OCI-LY3 (cell line): ENCODE results near the gene RBPJ.

Experiments
- H2AFZ ChIP-seq: fragments of 200-600, 300-600 bp; shearing (Covaris generic); 2 replicates; pipeline ENCODE4 v1.6.0; 2014; ENCODE audit warnings: antibody characterized with exemption, low read depth, low read length
- H3K27ac ChIP-seq: fragments of 200-600, 300-600 bp; sonication (generic); 2 replicates; pipeline ENCODE4 v1.5.1; 2014; ENCODE audit warnings: mild to moderate bottlenecking, low read length, moderate library complexity, mixed read lengths
- H3K27me3 ChIP-seq: fragments of 200-600, 300-600 bp; sonication (generic); 2 replicates; pipeline ENCODE4 v1.6.1; 2014; ENCODE audit warnings: low read depth, low read length, mixed read lengths
- H3K36me3 ChIP-seq: fragments of 200-600, 300-600 bp; sonication (generic); replicated peaks from 2 replicates; pipeline ENCODE3; 2014; ENCODE audit warnings: low read depth, low read length, mixed read lengths
- H3K4me1 ChIP-seq: fragments of 300-600, 200-600 bp; sonication (generic); 2 replicates; pipeline ENCODE4 v1.6.1; 2014; ENCODE audit warnings: low read length, mixed read lengths
- H3K4me2 ChIP-seq: fragments of 200-600, 300-600 bp; sonication (generic); 2 replicates; pipeline ENCODE4 v1.6.1; 2014; ENCODE audit warnings: low read length, mixed read lengths
- H3K4me3 ChIP-seq: fragments of 300-600, 200-600 bp; sonication (generic); 2 replicates; pipeline ENCODE4 v1.5.1; 2014; ENCODE audit warnings: antibody characterized with exemption, mild to moderate bottlenecking, low read length, moderate library complexity
- H3K79me2 ChIP-seq: fragments of 300-600, 200-600 bp; shearing (Covaris generic); 2 replicates; pipeline ENCODE4 v1.6.1; 2014; ENCODE audit warnings: mild to moderate bottlenecking, low read length, mixed read lengths
- H3K9ac ChIP-seq: fragments of 300-600, 200-600 bp; shearing (Covaris generic); 2 replicates; pipeline ENCODE4 v1.6.0; 2014; ENCODE audit warnings: mild to moderate bottlenecking, low read length, moderate library complexity
- H3K9me3 ChIP-seq: fragments of 200-600, 300-600 bp; shearing (Covaris generic); 2 replicates; pipeline ENCODE4 v1.6.1; 2014; ENCODE audit warnings: low read length, mixed read lengths; ENCODE audit not compliant: insufficient read depth
- H4K20me1 ChIP-seq: fragments of 200-600, 300-600 bp; sonication (generic); 2 replicates; pipeline ENCODE4 v1.6.1; 2016; ENCODE audit warnings: low read length, mixed read lengths; ENCODE audit not compliant: insufficient read depth
- EZH2phosphoT487 ChIP-seq: fragments of 200-600 bp; shearing (Covaris generic); IDR thresholded peaks from 2 replicates; pipeline ENCODE4 v1.6.1; 2018; ENCODE audit warnings: antibody characterized with exemption, mixed run types, low read depth
- TF ChIP-seq, protein P1 (sequence below): fragments of 200-600, 300-600 bp; sonication (generic); IDR thresholded peaks from 2 replicates; pipeline ENCODE4 v1.5.1; 2014; ENCODE audit warnings: antibody characterized with exemption, low read length, low read depth

RBPJ gene

GRCh38 chr4:26434030-26434639 lies 113.3 kb downstream of the RBPJ start:
- Histone ChIP-seq H4K20me1 (peaks cover 3% of the 10 kb centered on the region; the same call in 1 of the 2 replicates), H2AFZ (no peak overlapping the region), H3K4me1 (no peaks in the 10 kb centered on the region), H3K4me3 (no peak overlapping the region), H3K27me3 (no peaks in the 10 kb centered on the region), H3K9me3 (no peaks in the 10 kb centered on the region), H3K36me3 (peaks cover 46% of the 10 kb centered on the region), H3K79me2 (no peaks in the 10 kb centered on the region), H3K4me2 (no peak overlapping the region), H3K27ac (no peak overlapping the region), H3K9ac (no peak overlapping the region)
- TF ChIP-seq EZH2phosphoT487, result no peak

DNA sequence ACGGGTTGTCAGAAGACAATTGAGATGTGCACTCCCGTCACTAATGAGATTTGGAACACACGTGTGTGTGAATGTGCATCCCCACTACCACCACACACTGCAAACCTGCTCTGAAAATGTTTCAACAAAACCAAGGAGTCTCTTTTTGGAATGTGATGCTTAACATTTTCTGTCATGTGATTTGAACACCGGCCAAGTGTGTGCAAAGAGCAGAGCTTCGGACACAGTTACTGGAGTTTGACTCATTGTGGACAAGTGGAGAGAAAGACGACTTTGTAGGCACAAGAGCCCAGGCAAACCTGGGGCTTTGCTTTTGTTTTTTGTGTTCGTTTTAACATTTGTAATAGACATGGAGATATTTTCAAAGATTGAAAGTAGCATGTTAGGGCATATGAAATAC lies 120.3 kb downstream of the RBPJ start:
- Histone ChIP-seq H3K27me3 (no peaks in the 10 kb centered on the region), H3K27ac (no peak overlapping the region), H3K9me3 (no peaks in the 10 kb centered on the region), H3K79me2 (no peaks in the 10 kb centered on the region), H4K20me1 (peaks cover 4% of the 10 kb centered on the region; the same call in 1 of the 2 replicates), H3K9ac (no peak overlapping the region), H2AFZ (no peak overlapping the region), H3K4me3 (no peak overlapping the region), H3K4me2 (no peak overlapping the region), H3K36me3 (peaks cover 36% of the 10 kb centered on the region), H3K4me1 (no peaks in the 10 kb centered on the region)
- TF ChIP-seq EZH2phosphoT487, result no peak

DNA sequence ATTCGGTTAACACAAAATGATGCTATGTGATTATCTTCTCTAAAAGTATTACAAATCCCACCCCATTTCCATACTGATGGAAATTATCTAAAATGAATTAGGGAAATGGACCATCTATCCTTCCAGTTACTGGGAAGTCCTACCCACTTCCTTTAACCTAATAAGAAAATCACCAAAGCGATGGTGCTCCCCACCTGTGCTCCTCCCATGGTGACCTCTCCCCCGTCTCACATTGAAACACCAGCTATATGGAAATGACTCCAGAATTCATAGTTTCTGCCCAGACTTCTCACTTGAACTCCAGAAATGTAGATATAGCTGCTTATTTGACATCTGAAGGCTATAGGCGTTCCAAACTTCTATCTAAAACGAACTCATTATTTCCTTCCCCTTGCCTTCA lies 121.0 kb downstream of the RBPJ start:
- H3K9ac ChIP-seq, result no peak overlapping the region
- H3K36me3 ChIP-seq, result peaks cover 30% of the 10 kb centered on the region
- no peaks in the 10 kb centered on the region for H3K9me3 ChIP-seq
- H3K79me2 ChIP-seq, result no peaks in the 10 kb centered on the region
- H3K4me1 ChIP-seq, result no peaks in the 10 kb centered on the region
- H3K4me3 ChIP-seq, result no peak overlapping the region
- H2AFZ ChIP-seq, result no peak overlapping the region
- H4K20me1 ChIP-seq, result peaks cover 4% of the 10 kb centered on the region; the same call in 1 of the 2 replicates
- no peak overlapping the region for H3K4me2 ChIP-seq
- TF ChIP-seq EZH2phosphoT487, result no peak
- TF ChIP-seq, protein P1, sequence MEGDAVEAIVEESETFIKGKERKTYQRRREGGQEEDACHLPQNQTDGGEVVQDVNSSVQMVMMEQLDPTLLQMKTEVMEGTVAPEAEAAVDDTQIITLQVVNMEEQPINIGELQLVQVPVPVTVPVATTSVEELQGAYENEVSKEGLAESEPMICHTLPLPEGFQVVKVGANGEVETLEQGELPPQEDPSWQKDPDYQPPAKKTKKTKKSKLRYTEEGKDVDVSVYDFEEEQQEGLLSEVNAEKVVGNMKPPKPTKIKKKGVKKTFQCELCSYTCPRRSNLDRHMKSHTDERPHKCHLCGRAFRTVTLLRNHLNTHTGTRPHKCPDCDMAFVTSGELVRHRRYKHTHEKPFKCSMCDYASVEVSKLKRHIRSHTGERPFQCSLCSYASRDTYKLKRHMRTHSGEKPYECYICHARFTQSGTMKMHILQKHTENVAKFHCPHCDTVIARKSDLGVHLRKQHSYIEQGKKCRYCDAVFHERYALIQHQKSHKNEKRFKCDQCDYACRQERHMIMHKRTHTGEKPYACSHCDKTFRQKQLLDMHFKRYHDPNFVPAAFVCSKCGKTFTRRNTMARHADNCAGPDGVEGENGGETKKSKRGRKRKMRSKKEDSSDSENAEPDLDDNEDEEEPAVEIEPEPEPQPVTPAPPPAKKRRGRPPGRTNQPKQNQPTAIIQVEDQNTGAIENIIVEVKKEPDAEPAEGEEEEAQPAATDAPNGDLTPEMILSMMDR, result no peak
- H3K27ac ChIP-seq, result no peak overlapping the region
- H3K27me3 ChIP-seq, result no peaks in the 10 kb centered on the region

DNA sequence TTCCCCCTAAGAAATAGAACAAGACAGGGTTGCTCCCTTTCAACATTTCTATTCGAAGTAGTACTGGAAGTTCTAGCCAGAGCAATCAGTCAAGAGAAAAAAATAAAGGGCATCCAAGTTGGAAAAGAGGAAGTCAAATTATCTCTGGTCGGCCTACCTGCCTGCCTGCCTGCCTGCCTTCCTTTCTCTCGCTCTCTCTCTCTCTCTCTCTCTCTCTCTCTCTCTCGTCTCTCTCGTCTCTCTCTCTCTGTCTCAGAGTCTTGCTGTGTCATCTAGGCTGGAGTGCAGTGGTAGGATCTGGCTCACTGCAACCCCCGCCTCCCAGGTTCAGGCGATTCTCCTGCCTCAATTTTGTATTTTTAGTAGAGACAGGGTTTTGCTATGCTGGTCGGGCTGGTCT lies 126.6 kb downstream of the RBPJ start:
- Histone ChIP-seq H3K9ac (no peak overlapping the region), H3K27me3 (no peaks in the 10 kb centered on the region), H3K4me2 (no peak overlapping the region), H4K20me1 (no peaks in the 10 kb centered on the region), H3K9me3 (no peaks in the 10 kb centered on the region), H3K79me2 (no peaks in the 10 kb centered on the region), H3K4me1 (no peaks in the 10 kb centered on the region), H2AFZ (no peak overlapping the region), H3K36me3 (peaks cover 3% of the 10 kb centered on the region), H3K27ac (no peak overlapping the region), H3K4me3 (no peak overlapping the region)
- TF ChIP-seq, protein P1, result no peak
- TF ChIP-seq EZH2phosphoT487, result no peak

GRCh38 chr4:26450418-26450817 lies 129.6 kb downstream of the RBPJ start:
- H3K9me3 ChIP-seq, result no peaks in the 10 kb centered on the region
- no peak overlapping the region for H2AFZ ChIP-seq
- no peaks in the 10 kb centered on the region for H3K36me3 ChIP-seq
- H3K9ac ChIP-seq, result no peak overlapping the region
- TF ChIP-seq, protein P1, result no peak
- TF ChIP-seq EZH2phosphoT487, result no peak
- no peaks in the 10 kb centered on the region for H3K79me2 ChIP-seq
- no peak overlapping the region for H3K4me2 ChIP-seq
- no peaks in the 10 kb centered on the region for H3K4me1 ChIP-seq
- H3K4me3 ChIP-seq, result no peak overlapping the region
- H3K27me3 ChIP-seq, result no peaks in the 10 kb centered on the region
- no peak overlapping the region for H3K27ac ChIP-seq
- no peaks in the 10 kb centered on the region for H4K20me1 ChIP-seq
